HCT116 (cell line): ENCODE measurements around the gene CRAT.

Experiments used
- CBX3 ChIP-seq: IDR thresholded peaks from 2 replicates; pipeline ENCODE4 v1.6.1; 2012; ENCODE audit warnings: low read depth
- CEBPB ChIP-seq: IDR thresholded peaks from 2 replicates; pipeline ENCODE4 v1.6.1; 2012; ENCODE audit warnings: low read depth
- POLR2A ChIP-seq: IDR thresholded peaks from 2 replicates; pipeline ENCODE4 v1.7.0; 2011; ENCODE audit warnings: borderline replicate concordance; ENCODE audit not compliant: insufficient read depth, insufficient read length; ENCODE audit errors: extremely low read depth
- POLR2AphosphoS5 ChIP-seq: IDR thresholded peaks from 2 replicates; pipeline ENCODE4 v1.6.1; 2011; ENCODE audit warnings: mild to moderate bottlenecking, low read depth, low read length, moderate library complexity
- SIN3A ChIP-seq: IDR thresholded peaks from 2 replicates; pipeline ENCODE4 v1.6.1; 2012; ENCODE audit warnings: low read depth
- SP1 ChIP-seq: IDR thresholded peaks from 2 replicates; pipeline ENCODE4 v1.6.1; 2012; ENCODE audit warnings: low read depth
- YY1 ChIP-seq: IDR thresholded peaks from 2 replicates; pipeline ENCODE4 v1.6.1; 2011; ENCODE audit warnings: low read length, low read depth, moderate library complexity, mild to moderate bottlenecking; ENCODE audit not compliant: insufficient replicate concordance; ENCODE audit errors: extremely low read depth
- ZNF274 ChIP-seq: fragments of 200-500 bp; sonication (Bioruptor generic); IDR thresholded peaks from 2 replicates; pipeline ENCODE4 v1.6.1; 2014; ENCODE audit warnings: mild to moderate bottlenecking, low read depth, low read length, inconsistent platforms
- TF ChIP-seq, protein P1 (sequence below): IDR thresholded peaks from 2 replicates; pipeline ENCODE4 v1.6.1; 2012
- TF ChIP-seq, protein P2 (sequence below), 3 experiments: fragments of 200-600 bp in 1 of 3; sonication (generic) in 1 of 3; IDR thresholded peaks in 2 of 3; conservative IDR thresholded peaks in 1 of 3; 2 replicates each; pipeline ENCODE4 v1.5.1; 2012 to 2017; ENCODE audit warnings: low read depth in 2 of 3, low read length in 2 of 3, antibody characterized with exemption in 1 of 3, borderline replicate concordance in 1 of 3, control low read depth in 1 of 3, mild to moderate bottlenecking in 1 of 3, mixed read lengths in 1 of 3, mixed run types in 1 of 3, moderate library complexity in 1 of 3; ENCODE audit not compliant: insufficient read depth in 1 of 3
- TF ChIP-seq, protein P3 (sequence below): IDR thresholded peaks from 2 replicates; pipeline ENCODE4 v1.6.1; 2011; ENCODE audit warnings: mild to moderate bottlenecking, low read length, moderate library complexity; ENCODE audit not compliant: insufficient replicate concordance; ENCODE audit errors: extremely low read depth
- TF ChIP-seq, protein P4 (sequence below): IDR thresholded peaks from 2 replicates; pipeline ENCODE4 v1.6.1; 2012; ENCODE audit warnings: low read depth
- TF ChIP-seq, protein P5 (sequence below): IDR thresholded peaks from 2 replicates; pipeline ENCODE4 v1.6.1; 2012

DNA sequence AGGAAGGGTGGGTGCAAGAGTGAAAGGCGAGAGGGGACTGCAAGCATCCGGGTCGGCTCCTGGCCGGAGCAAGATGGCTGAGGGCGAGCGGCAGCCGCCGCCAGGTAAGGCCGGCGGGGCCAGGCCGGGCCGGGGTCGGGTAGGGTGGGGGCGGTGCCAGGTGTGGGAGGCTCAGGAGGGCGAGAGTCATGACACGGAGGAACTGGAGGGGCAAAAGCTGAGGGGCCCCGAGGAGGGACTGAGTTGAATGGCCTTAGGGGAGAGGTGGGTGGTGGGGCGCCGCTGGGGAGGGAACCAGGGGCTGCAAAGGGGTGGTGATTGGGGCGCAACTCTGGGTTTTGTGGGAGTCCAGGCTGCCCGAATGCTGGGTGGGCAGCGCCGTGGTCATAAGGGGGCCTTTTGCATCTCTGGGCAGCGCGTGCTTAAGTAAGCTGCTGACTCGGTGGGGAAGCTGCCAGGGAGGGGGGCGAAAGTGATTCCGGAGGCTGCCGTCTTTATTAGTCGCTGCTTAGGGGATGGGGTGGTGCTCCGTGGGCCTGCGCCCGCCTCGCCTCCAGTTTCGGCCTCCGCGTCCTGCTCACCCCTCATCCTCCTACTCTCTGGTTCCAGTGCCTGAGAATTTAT is 1.0 kb upstream of the CRAT start:
- no peak for TF ChIP-seq POLR2A
- TF ChIP-seq, protein P1, sequence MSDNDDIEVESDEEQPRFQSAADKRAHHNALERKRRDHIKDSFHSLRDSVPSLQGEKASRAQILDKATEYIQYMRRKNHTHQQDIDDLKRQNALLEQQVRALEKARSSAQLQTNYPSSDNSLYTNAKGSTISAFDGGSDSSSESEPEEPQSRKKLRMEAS: no peak
- no peak for TF ChIP-seq CEBPB
- TF ChIP-seq, protein P2, sequence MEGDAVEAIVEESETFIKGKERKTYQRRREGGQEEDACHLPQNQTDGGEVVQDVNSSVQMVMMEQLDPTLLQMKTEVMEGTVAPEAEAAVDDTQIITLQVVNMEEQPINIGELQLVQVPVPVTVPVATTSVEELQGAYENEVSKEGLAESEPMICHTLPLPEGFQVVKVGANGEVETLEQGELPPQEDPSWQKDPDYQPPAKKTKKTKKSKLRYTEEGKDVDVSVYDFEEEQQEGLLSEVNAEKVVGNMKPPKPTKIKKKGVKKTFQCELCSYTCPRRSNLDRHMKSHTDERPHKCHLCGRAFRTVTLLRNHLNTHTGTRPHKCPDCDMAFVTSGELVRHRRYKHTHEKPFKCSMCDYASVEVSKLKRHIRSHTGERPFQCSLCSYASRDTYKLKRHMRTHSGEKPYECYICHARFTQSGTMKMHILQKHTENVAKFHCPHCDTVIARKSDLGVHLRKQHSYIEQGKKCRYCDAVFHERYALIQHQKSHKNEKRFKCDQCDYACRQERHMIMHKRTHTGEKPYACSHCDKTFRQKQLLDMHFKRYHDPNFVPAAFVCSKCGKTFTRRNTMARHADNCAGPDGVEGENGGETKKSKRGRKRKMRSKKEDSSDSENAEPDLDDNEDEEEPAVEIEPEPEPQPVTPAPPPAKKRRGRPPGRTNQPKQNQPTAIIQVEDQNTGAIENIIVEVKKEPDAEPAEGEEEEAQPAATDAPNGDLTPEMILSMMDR (IDR thresholded peaks at IDR 0.05 in 2 of 3, conservative IDR thresholded peaks at IDR 0.05 in 1 of 3; ENCODE audit: borderline replicate concordance in 1 of 3, insufficient read depth in 1 of 3, low read depth in 2 of 3, low read length in 2 of 3): no peak
- TF ChIP-seq YY1: no peak
- TF ChIP-seq ZNF274: no peak
- TF ChIP-seq POLR2AphosphoS5: no peak
- TF ChIP-seq, protein P3, sequence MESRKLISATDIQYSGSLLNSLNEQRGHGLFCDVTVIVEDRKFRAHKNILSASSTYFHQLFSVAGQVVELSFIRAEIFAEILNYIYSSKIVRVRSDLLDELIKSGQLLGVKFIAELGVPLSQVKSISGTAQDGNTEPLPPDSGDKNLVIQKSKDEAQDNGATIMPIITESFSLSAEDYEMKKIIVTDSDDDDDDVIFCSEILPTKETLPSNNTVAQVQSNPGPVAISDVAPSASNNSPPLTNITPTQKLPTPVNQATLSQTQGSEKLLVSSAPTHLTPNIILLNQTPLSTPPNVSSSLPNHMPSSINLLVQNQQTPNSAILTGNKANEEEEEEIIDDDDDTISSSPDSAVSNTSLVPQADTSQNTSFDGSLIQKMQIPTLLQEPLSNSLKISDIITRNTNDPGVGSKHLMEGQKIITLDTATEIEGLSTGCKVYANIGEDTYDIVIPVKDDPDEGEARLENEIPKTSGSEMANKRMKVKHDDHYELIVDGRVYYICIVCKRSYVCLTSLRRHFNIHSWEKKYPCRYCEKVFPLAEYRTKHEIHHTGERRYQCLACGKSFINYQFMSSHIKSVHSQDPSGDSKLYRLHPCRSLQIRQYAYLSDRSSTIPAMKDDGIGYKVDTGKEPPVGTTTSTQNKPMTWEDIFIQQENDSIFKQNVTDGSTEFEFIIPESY: no peak
- TF ChIP-seq SP1: no peak
- TF ChIP-seq, protein P4, sequence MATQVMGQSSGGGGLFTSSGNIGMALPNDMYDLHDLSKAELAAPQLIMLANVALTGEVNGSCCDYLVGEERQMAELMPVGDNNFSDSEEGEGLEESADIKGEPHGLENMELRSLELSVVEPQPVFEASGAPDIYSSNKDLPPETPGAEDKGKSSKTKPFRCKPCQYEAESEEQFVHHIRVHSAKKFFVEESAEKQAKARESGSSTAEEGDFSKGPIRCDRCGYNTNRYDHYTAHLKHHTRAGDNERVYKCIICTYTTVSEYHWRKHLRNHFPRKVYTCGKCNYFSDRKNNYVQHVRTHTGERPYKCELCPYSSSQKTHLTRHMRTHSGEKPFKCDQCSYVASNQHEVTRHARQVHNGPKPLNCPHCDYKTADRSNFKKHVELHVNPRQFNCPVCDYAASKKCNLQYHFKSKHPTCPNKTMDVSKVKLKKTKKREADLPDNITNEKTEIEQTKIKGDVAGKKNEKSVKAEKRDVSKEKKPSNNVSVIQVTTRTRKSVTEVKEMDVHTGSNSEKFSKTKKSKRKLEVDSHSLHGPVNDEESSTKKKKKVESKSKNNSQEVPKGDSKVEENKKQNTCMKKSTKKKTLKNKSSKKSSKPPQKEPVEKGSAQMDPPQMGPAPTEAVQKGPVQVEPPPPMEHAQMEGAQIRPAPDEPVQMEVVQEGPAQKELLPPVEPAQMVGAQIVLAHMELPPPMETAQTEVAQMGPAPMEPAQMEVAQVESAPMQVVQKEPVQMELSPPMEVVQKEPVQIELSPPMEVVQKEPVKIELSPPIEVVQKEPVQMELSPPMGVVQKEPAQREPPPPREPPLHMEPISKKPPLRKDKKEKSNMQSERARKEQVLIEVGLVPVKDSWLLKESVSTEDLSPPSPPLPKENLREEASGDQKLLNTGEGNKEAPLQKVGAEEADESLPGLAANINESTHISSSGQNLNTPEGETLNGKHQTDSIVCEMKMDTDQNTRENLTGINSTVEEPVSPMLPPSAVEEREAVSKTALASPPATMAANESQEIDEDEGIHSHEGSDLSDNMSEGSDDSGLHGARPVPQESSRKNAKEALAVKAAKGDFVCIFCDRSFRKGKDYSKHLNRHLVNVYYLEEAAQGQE: no peak
- TF ChIP-seq, protein P5, sequence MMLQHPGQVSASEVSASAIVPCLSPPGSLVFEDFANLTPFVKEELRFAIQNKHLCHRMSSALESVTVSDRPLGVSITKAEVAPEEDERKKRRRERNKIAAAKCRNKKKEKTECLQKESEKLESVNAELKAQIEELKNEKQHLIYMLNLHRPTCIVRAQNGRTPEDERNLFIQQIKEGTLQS: no peak
- no peak for TF ChIP-seq SIN3A
- TF ChIP-seq CBX3: no peak
